Measurements from ENCODE around the gene PNLIP.

GRCh38 chr10:116565534-116565933 lies 19.8 kb downstream of the PNLIP start:
- TF ChIP-seq EZH2 (IDR thresholded peaks at IDR 0.05; ENCODE audit: insufficient read depth, poor library complexity, severe bottlenecking) (no peak), EZH2phosphoT487 (IDR thresholded peaks at IDR 0.05; ENCODE audit: insufficient read depth, low read depth) (no peak)
